Naive thymus-derived CD4-positive, alpha-beta T cell (primary cell): ENCODE results near the gene GRIK4. TPM values are rescaled to one million over a fixed set of nuclear protein-coding genes. Genes with fewer than 3 reads are reported as not detected.

Experiments
- ATAC-seq: fragments of 150-1000 bp; cut with Tn5 transposase; 2 replicates; pipeline ENCODE4 v1.10.0; 2021; ENCODE audit warnings: mild to moderate bottlenecking, moderate library complexity
- CTCF ChIA-PET: fragments of 350-600 bp; sonication (Branson Sonifier 250); formaldehyde crosslinking; loops from one replicate; lab custom pipeline; 2021; ENCODE audit warnings: antibody characterized with exemption; lab: Charles Lee
- POLR2A ChIA-PET: fragments of 350-600 bp; sonication (Branson Sonifier 250); formaldehyde crosslinking; loops from one replicate; lab custom pipeline; 2021; ENCODE audit warnings: antibody characterized with exemption, inconsistent platforms; lab: Charles Lee
- DNase-seq, 9 donors: peaks; one replicate each; pipeline versions ENCODE4 v3.0.0 to v3.0.0-alpha.2; 2020 to 2022; ENCODE audit warnings: mixed read lengths in 1 of 9
- H3K27ac ChIP-seq: one replicate; pipeline ENCODE4 v1.7.0; 2013; ENCODE audit warnings: mild to moderate bottlenecking, low read depth, low read length, moderate library complexity
- H3K27me3 ChIP-seq, 2 donors: one replicate each; pipeline ENCODE4 v1.7.0; 2013; ENCODE audit warnings: low read length in 2 of 2, mild to moderate bottlenecking in 2 of 2, moderate library complexity in 2 of 2; ENCODE audit not compliant: control insufficient read depth in 2 of 2, insufficient read depth in 2 of 2
- H3K36me3 ChIP-seq, 3 experiments: 1 replicate in 2 of 3; 2 replicates in 1 of 3; pipeline ENCODE4 v1.7.0; 2013; ENCODE audit warnings: low read length in 3 of 3, mild to moderate bottlenecking in 3 of 3, moderate library complexity in 1 of 3; ENCODE audit not compliant: insufficient read depth in 3 of 3, control insufficient read depth in 2 of 3
- H3K4me1 ChIP-seq, 2 donors: one replicate each; pipeline ENCODE4 v1.7.0; 2013; ENCODE audit warnings: low read length in 2 of 2, mild to moderate bottlenecking in 2 of 2, moderate library complexity in 1 of 2; ENCODE audit not compliant: control insufficient read depth in 2 of 2, insufficient read depth in 2 of 2
- H3K4me3 ChIP-seq: 2 replicates; pipeline ENCODE4 v1.7.0; 2013; ENCODE audit warnings: mild to moderate bottlenecking, low read length
- H3K9me3 ChIP-seq, 3 experiments: 1 replicate in 2 of 3; 2 replicates in 1 of 3; pipeline ENCODE4 v1.7.0; 2013; ENCODE audit warnings: low read length in 3 of 3; ENCODE audit not compliant: control insufficient read depth in 2 of 3
- H3K27ac Mint-ChIP-seq, 9 donors: one replicate each; pipeline ENCODE4 v1.8.0; 2020 to 2022; ENCODE audit warnings: mixed read lengths in 9 of 9, mild to moderate bottlenecking in 8 of 9, moderate library complexity in 5 of 9, inconsistent platforms in 2 of 9
- H3K27me3 Mint-ChIP-seq, 5 donors: one replicate each; pipeline ENCODE4 v1.8.0; 2021 to 2022; ENCODE audit warnings: mixed read lengths in 5 of 5, mild to moderate bottlenecking in 1 of 5
- H3K36me3 Mint-ChIP-seq, 5 donors: one replicate each; pipeline ENCODE4 v1.8.0; 2020 to 2022; ENCODE audit warnings: mixed read lengths in 5 of 5, mild to moderate bottlenecking in 3 of 5, inconsistent platforms in 1 of 5
- H3K4me1 Mint-ChIP-seq, 7 donors: one replicate each; pipeline ENCODE4 v1.8.0; 2020 to 2022; ENCODE audit warnings: mixed read lengths in 7 of 7, mild to moderate bottlenecking in 3 of 7, inconsistent platforms in 1 of 7
- H3K4me3 Mint-ChIP-seq, 10 donors: one replicate each; pipeline ENCODE4 v1.8.0; 2020 to 2022; ENCODE audit warnings: mild to moderate bottlenecking in 10 of 10, mixed read lengths in 10 of 10, moderate library complexity in 6 of 10, inconsistent platforms in 2 of 10
- H3K9me3 Mint-ChIP-seq, 11 donors: one replicate each; pipeline ENCODE4 v1.8.0; 2020 to 2022; ENCODE audit warnings: mixed read lengths in 11 of 11, mild to moderate bottlenecking in 4 of 11, inconsistent platforms in 1 of 11, moderate library complexity in 1 of 11
- intact Hi-C, 2 donors: fragments of 100-400 bp; cut with micrococcal nuclease; formaldehyde crosslinking; loops; one replicate each; pipeline ENCODE4 v1.15.1; 2023
- polyA plus RNA-seq, 2 donors: library from polyadenylated mRNA; unstranded; fragments of 300-500 nt; fragmentation: Illumina TruSeq; gene quantifications; one replicate each; pipeline ENCODE4 v1.2.3, GENCODE V29; 2021
- total RNA-seq, 6 experiments: library from RNA in 5 of 6; stranded (reverse) in 5 of 6; gene quantifications; 1 replicate in 5 of 6; 2 replicates in 1 of 6; pipeline ENCODE4 v1.2.3 and lab custom pipeline; 2021 to 2026

The GRIK4 gene
- total and polyA plus RNA-seq, 7 experiments from 2014 or later = 0.93 to 3.8 TPM; not detected in 5

- CTCF ChIA-PET = no interaction called here
Measured at GRCh38 chr11:120551191-120551590, 39.6 kb downstream of the GRIK4 start.

GRCh38 chr11:120554766-120555432 is 43.4 kb downstream of the GRIK4 start:
- Mint-ChIP-seq H3K36me3 (no peaks in the 10 kb centered on the region), H3K27ac (no peak overlapping the region), H3K27me3 (peaks cover 4 to 38% (median 10%) of the 10 kb centered on the region in 5 donors), H3K4me3 (no peak overlapping the region), H3K4me1 (peaks cover 0 to 3% (median 0%) of the 10 kb centered on the region in 7 donors), H3K9me3 (no peaks in the 10 kb centered on the region)
- no peak overlapping the region for H3K27ac ChIP-seq
- no peak for ATAC-seq
- no peaks in the 10 kb centered on the region for H3K27me3 ChIP-seq
- no peaks in the 10 kb centered on the region for H3K4me1 ChIP-seq
- no peaks in the 10 kb centered on the region for H3K36me3 ChIP-seq
- no peak overlapping the region for H3K4me3 ChIP-seq
- DNase-seq = no peak
- ChIA-PET POLR2A (no interaction called here), CTCF (no interaction called here)
- H3K9me3 ChIP-seq = no peaks in the 10 kb centered on the region
- intact Hi-C loops = no loop called here

More at GRCh38 chr11:120551191-120551590, 39.6 kb downstream of the GRIK4 start:
- Histone ChIP-seq H3K9me3 (no peaks in the 10 kb centered on the region), H3K36me3 (no peaks in the 10 kb centered on the region), H3K27me3 (no peaks in the 10 kb centered on the region), H3K4me3 (no peak overlapping the region), H3K4me1 (no peaks in the 10 kb centered on the region), H3K27ac (no peak overlapping the region)
- Mint-ChIP-seq H3K4me3 (no peak overlapping the region), H3K9me3 (no peaks in the 10 kb centered on the region), H3K27me3 (peaks cover 0 to 43% (median 10%) of the 10 kb centered on the region in 5 donors), H3K4me1 (peaks cover 0 to 5% (median 0%) of the 10 kb centered on the region in 7 donors), H3K27ac (no peak overlapping the region), H3K36me3 (no peaks in the 10 kb centered on the region)
- no peak for ATAC-seq
- POLR2A ChIA-PET = no interaction called here
- no peak for DNase-seq
- intact Hi-C loops = no loop called here

GRCh38 chr11:120555433-120555773 is 43.9 kb downstream of the GRIK4 start:
- Mint-ChIP-seq H3K4me3 (no peak overlapping the region), H3K4me1 (peaks cover 0 to 3% (median 0%) of the 10 kb centered on the region in 7 donors), H3K9me3 (no peaks in the 10 kb centered on the region), H3K27ac (no peak overlapping the region), H3K27me3 (peaks cover 4 to 33% (median 10%) of the 10 kb centered on the region in 5 donors), H3K36me3 (no peaks in the 10 kb centered on the region)
- no peaks in the 10 kb centered on the region for H3K4me1 ChIP-seq
- no peaks in the 10 kb centered on the region for H3K9me3 ChIP-seq
- no peak overlapping the region for H3K27ac ChIP-seq
- H3K36me3 ChIP-seq = no peaks in the 10 kb centered on the region
- ATAC-seq (no peak), DNase-seq (no peak)
- ChIA-PET POLR2A (no interaction called here), CTCF (no interaction called here)
- intact Hi-C loops = no loop called here
- H3K27me3 ChIP-seq = no peaks in the 10 kb centered on the region
- H3K4me3 ChIP-seq = no peak overlapping the region

GRCh38 chr11:120556797-120557196 is 45.2 kb downstream of the GRIK4 start:
- Histone ChIP-seq H3K4me3 (no peak overlapping the region), H3K27ac (no peak overlapping the region), H3K27me3 (no peaks in the 10 kb centered on the region), H3K4me1 (no peaks in the 10 kb centered on the region), H3K36me3 (no peaks in the 10 kb centered on the region), H3K9me3 (no peaks in the 10 kb centered on the region)
- H3K27ac Mint-ChIP-seq = peak overlapping the region in 1 of 9 donors; percentile 68
- no peaks in the 10 kb centered on the region for H3K36me3 Mint-ChIP-seq
- DNase-seq (no peak), ATAC-seq (no peak)
- ChIA-PET POLR2A (no interaction called here), CTCF (no interaction called here)
- H3K4me3 Mint-ChIP-seq = no peak overlapping the region
- H3K4me1 Mint-ChIP-seq = peaks cover 0 to 3% (median 0%) of the 10 kb centered on the region in 7 donors
- no peaks in the 10 kb centered on the region for H3K9me3 Mint-ChIP-seq
- H3K27me3 Mint-ChIP-seq = peaks cover 5 to 36% (median 7%) of the 10 kb centered on the region in 5 donors
- intact Hi-C loops = no loop called here

GRCh38 chr11:120558744-120559431 is 47.3 kb downstream of the GRIK4 start:
- Mint-ChIP-seq H3K4me3 (no peak overlapping the region), H3K27ac (no peak overlapping the region), H3K4me1 (no peaks in the 10 kb centered on the region), H3K36me3 (no peaks in the 10 kb centered on the region), H3K27me3 (peaks cover 20 to 47% (median 22%) of the 10 kb centered on the region in 5 donors), H3K9me3 (peaks cover 0 to 2% (median 0%) of the 10 kb centered on the region in 11 donors)
- H3K27ac ChIP-seq = no peak overlapping the region
- ATAC-seq = no peak
- no peak for DNase-seq
- no peaks in the 10 kb centered on the region for H3K9me3 ChIP-seq
- ChIA-PET POLR2A (no interaction called here), CTCF (no interaction called here)
- intact Hi-C loops = no loop called here
- H3K4me3 ChIP-seq = no peak overlapping the region
- H3K27me3 ChIP-seq = peaks cover 0 to 4% of the 10 kb centered on the region in 2 donors
- H3K36me3 ChIP-seq = no peaks in the 10 kb centered on the region
- no peaks in the 10 kb centered on the region for H3K4me1 ChIP-seq

- peaks cover 29 to 52% (median 36%) of the 10 kb centered on the region in 5 donors for H3K27me3 Mint-ChIP-seq
- Histone ChIP-seq H3K27ac (no peak overlapping the region), H3K4me1 (no peaks in the 10 kb centered on the region), H3K36me3 (no peaks in the 10 kb centered on the region), H3K4me3 (no peak overlapping the region), H3K27me3 (peaks cover 0 to 4% of the 10 kb centered on the region in 2 donors), H3K9me3 (no peaks in the 10 kb centered on the region)
- H3K9me3 Mint-ChIP-seq = peaks cover 0 to 2% (median 0%) of the 10 kb centered on the region in 11 donors
- ChIA-PET POLR2A (no interaction called here), CTCF (no interaction called here)
- no peak for ATAC-seq
- no peak for DNase-seq
- intact Hi-C loops = no loop called here
- H3K4me1 Mint-ChIP-seq = peaks cover 0 to 8% (median 0%) of the 10 kb centered on the region in 7 donors
- H3K4me3 Mint-ChIP-seq = no peak overlapping the region
- H3K27ac Mint-ChIP-seq = no peak overlapping the region
- no peaks in the 10 kb centered on the region for H3K36me3 Mint-ChIP-seq
Measured at GRCh38 chr11:120561286-120561685, 49.7 kb downstream of the GRIK4 start.
